Glutamatergic neuron (in vitro differentiated cells): ENCODE results near the gene LAMA5. TPM values are rescaled to one million over a fixed set of nuclear protein-coding genes. Genes with fewer than 3 reads are reported as not detected.

ENCODE experiments used
- DNase-seq: peaks from one replicate; pipeline ENCODE4 v3.0.0; 2022
- H3K27ac Mint-ChIP-seq: one replicate; pipeline ENCODE4 v1.8.0; 2020; ENCODE audit warnings: mild to moderate bottlenecking, mixed read lengths, inconsistent platforms; ENCODE audit not compliant: unreplicated experiment
- H3K27me3 Mint-ChIP-seq: one replicate; pipeline ENCODE4 v1.8.0; 2020; ENCODE audit warnings: mild to moderate bottlenecking, moderate library complexity, mixed read lengths, inconsistent platforms; ENCODE audit not compliant: unreplicated experiment
- H3K36me3 Mint-ChIP-seq: one replicate; pipeline ENCODE4 v1.8.0; 2020; ENCODE audit warnings: mild to moderate bottlenecking, mixed read lengths, inconsistent platforms; ENCODE audit not compliant: unreplicated experiment
- H3K4me1 Mint-ChIP-seq: one replicate; pipeline ENCODE4 v1.8.0; 2020; ENCODE audit warnings: mild to moderate bottlenecking, low read depth, mixed read lengths, inconsistent platforms; ENCODE audit not compliant: unreplicated experiment
- H3K4me3 Mint-ChIP-seq: one replicate; pipeline ENCODE4 v1.8.0; 2020; ENCODE audit warnings: mild to moderate bottlenecking, mixed read lengths, inconsistent platforms; ENCODE audit not compliant: unreplicated experiment
- H3K9me3 Mint-ChIP-seq: one replicate; pipeline ENCODE4 v1.8.0; 2020; ENCODE audit warnings: mild to moderate bottlenecking, moderate library complexity, mixed read lengths, inconsistent platforms; ENCODE audit not compliant: unreplicated experiment
- CTCF ChIP-seq: fragments of 200-600 bp; sonication (generic); IDR thresholded peaks from one replicate; pipeline ENCODE4 v1.5.0; 2021; ENCODE audit not compliant: partially characterized antibody, unreplicated experiment
- total RNA-seq: library from RNA; stranded (reverse); fragmentation: NEBNext Ultra II Directional; extraction: Animal tissue kit (Norgen Biotek cat#: 25700); gene quantifications from one replicate; pipeline ENCODE4 v1.2.1, GENCODE V29; 2021; ENCODE audit not compliant: unreplicated experiment

Gene LAMA5
- total RNA-seq, 1 donor from 2014 or later, result 724 TPM

GRCh38 chr20:62393335-62393665 lies 26.2 kb upstream of the LAMA5 start:
- no peak for DNase-seq
- peaks cover 15% of the 10 kb centered on the region for H3K27me3 Mint-ChIP-seq
- no peak overlapping the region for H3K27ac Mint-ChIP-seq
- no peak for TF ChIP-seq CTCF
- no peaks in the 10 kb centered on the region for H3K36me3 Mint-ChIP-seq
- no peak overlapping the region for H3K4me3 Mint-ChIP-seq
- H3K9me3 Mint-ChIP-seq, result peaks cover 11% of the 10 kb centered on the region
- peaks cover 1% of the 10 kb centered on the region for H3K4me1 Mint-ChIP-seq

- Mint-ChIP-seq H3K9me3 (peaks cover 13% of the 10 kb centered on the region), H3K36me3 (no peaks in the 10 kb centered on the region), H3K4me1 (peaks cover 4% of the 10 kb centered on the region), H3K27me3 (peaks cover 18% of the 10 kb centered on the region), H3K4me3 (no peak overlapping the region), H3K27ac (no peak overlapping the region)
- DNase-seq, result no peak
- no peak for TF ChIP-seq CTCF
Observed at GRCh38 chr20:62392621-62393334, 25.7 kb upstream of the LAMA5 start.

- Mint-ChIP-seq H3K27ac (no peak overlapping the region), H3K4me1 (peaks cover 4% of the 10 kb centered on the region)
Observed at GRCh38 chr20:62392077-62392418, 24.9 kb upstream of the LAMA5 start.

DNA sequence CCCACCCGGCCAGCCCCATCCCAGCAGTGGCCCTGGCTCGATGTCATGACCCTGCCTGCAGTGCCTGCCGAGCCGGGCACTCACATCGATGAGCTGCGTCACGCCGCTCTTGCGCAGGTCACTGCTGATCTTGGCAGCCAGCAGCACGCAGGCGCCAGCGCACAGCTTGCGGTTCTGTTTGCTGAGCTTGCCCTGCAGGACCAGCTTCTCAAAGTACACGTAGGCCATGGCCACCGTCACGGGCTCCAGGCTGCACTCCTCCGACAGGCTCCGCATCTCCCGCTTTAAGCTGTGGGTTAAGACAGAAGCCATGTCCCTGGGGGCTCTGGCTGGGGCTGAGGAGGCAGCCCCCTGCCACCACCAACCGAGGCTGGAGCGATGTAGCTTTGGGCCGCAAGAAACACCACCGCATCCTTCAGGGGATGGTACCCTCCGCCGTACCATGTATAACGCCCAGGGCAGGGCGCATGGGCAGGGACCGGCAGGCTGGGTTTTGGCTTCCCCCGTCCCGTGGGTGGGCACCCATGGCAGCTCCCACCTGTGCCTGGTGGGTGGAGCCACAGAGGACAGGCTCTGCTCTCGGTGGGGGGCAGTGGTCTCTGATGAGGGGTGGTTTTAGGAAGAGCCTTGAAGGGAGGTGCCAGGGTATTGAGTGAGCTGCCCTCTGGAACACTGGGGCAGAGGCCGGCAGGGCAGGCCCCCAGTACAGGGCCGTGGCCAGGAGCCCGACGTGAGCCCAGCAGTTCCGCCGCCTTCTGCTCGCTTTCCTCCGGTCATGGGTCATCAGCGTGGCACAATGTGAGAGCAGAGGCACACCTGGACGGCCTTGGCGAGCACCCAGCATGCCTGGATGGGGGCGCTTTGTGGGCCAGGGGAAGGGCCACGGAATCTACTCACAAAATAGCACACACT lies 24.3 kb upstream of the LAMA5 start:
- H3K36me3 Mint-ChIP-seq, result no peaks in the 10 kb centered on the region
- H3K27ac Mint-ChIP-seq, result no peak overlapping the region
- H3K4me3 Mint-ChIP-seq, result no peak overlapping the region
- peaks cover 4% of the 10 kb centered on the region for H3K4me1 Mint-ChIP-seq
- DNase-seq, result no peak
- H3K9me3 Mint-ChIP-seq, result peaks cover 13% of the 10 kb centered on the region
- peaks cover 19% of the 10 kb centered on the region for H3K27me3 Mint-ChIP-seq
- TF ChIP-seq CTCF, result no peak

More at GRCh38 chr20:62392077-62392418, 24.9 kb upstream of the LAMA5 start:
- TF ChIP-seq CTCF, result no peak
- no peaks in the 10 kb centered on the region for H3K36me3 Mint-ChIP-seq
- no peak overlapping the region for H3K4me3 Mint-ChIP-seq
- DNase-seq, result no peak
- H3K27me3 Mint-ChIP-seq, result peaks cover 19% of the 10 kb centered on the region
- H3K9me3 Mint-ChIP-seq, result peaks cover 13% of the 10 kb centered on the region
